Fibroblast of lung (primary cell): ENCODE results near the gene CCDC85A. TPM values are rescaled to one million over a fixed set of nuclear protein-coding genes. Genes with fewer than 3 reads are reported as not detected.

Source experiments
- DNase-seq, 2 donors: peaks; one replicate each; pipeline versions ENCODE4 v3.0.0 to v3.0.0-alpha.2; 2010; ENCODE audit warnings: low read depth in 2 of 2
- H2AFZ ChIP-seq: 2 replicates; pipeline ENCODE4 v1.5.1; 2012; ENCODE audit warnings: low read length, control low read depth, inconsistent platforms
- H3K27ac ChIP-seq: 2 replicates; pipeline ENCODE4 v1.5.1; 2011; ENCODE audit warnings: low read length, control low read depth; ENCODE audit not compliant: insufficient read depth
- H3K27me3 ChIP-seq: 2 replicates; pipeline ENCODE4 v1.5.1; 2011; ENCODE audit warnings: mild to moderate bottlenecking, low read length; ENCODE audit not compliant: control insufficient read depth, insufficient read depth
- H3K36me3 ChIP-seq: 2 replicates; pipeline ENCODE4 v1.5.1; 2011; ENCODE audit warnings: low read length; ENCODE audit not compliant: control insufficient read depth, insufficient read depth
- H3K4me1 ChIP-seq: 2 replicates; pipeline ENCODE4 v1.5.1; 2011; ENCODE audit warnings: low read length; ENCODE audit not compliant: control insufficient read depth, insufficient read depth; ENCODE audit errors: extremely low read depth
- H3K4me2 ChIP-seq: 2 replicates; pipeline ENCODE4 v1.5.1; 2011; ENCODE audit warnings: low read length, control low read depth; ENCODE audit not compliant: insufficient read depth; ENCODE audit errors: extremely low read depth
- H3K4me3 ChIP-seq, 4 experiments: fragments of 200-600 bp in 1 of 4; sonication (generic) in 1 of 4; replicated peaks in 1 of 4; 2 replicates each; pipeline ENCODE4 v1.5.1; 2011 to 2016; ENCODE audit warnings: low read length in 4 of 4, low read depth in 3 of 4, mild to moderate bottlenecking in 3 of 4, control low read depth in 2 of 4, inconsistent platforms in 1 of 4, mixed read lengths in 1 of 4; ENCODE audit not compliant: insufficient read depth in 1 of 4; ENCODE audit errors: control extremely low read depth in 1 of 4
- H3K79me2 ChIP-seq: 2 replicates; pipeline ENCODE4 v1.5.1; 2012; ENCODE audit warnings: mild to moderate bottlenecking, low read length, inconsistent platforms; ENCODE audit not compliant: control insufficient read depth, insufficient read depth
- H3K9ac ChIP-seq: 2 replicates; pipeline ENCODE4 v1.5.1; 2011; ENCODE audit warnings: mild to moderate bottlenecking, low read length, control low read depth; ENCODE audit not compliant: insufficient read depth
- H3K9me3 ChIP-seq: 2 replicates; pipeline ENCODE4 v1.5.1; 2012; ENCODE audit warnings: low read depth, low read length; ENCODE audit not compliant: control insufficient read depth, insufficient read depth
- H4K20me1 ChIP-seq: 2 replicates; pipeline ENCODE4 v1.5.1; 2011; ENCODE audit warnings: low read length; ENCODE audit not compliant: control insufficient read depth, insufficient read depth; ENCODE audit errors: extremely low read depth
- EZH2 ChIP-seq: IDR thresholded peaks from 2 replicates; pipeline ENCODE4 v1.5.1; 2012; ENCODE audit warnings: low read length, control low read depth, mild to moderate bottlenecking; ENCODE audit errors: missing control alignments
- polyA plus RNA-seq, 2 donors: library from polyadenylated mRNA; depleted of rRNA in 1 of 2; stranded (reverse) in 1 of 2; unstranded in 1 of 2; fragments of >200 nt; gene quantifications; 2 replicates each; pipeline ENCODE4 v1.2.1, GENCODE V29; 2011 to 2012; ENCODE audit warnings: missing spikeins in 1 of 2
- total RNA-seq: library from RNA; depleted of rRNA; stranded (reverse); fragments of >200 nt; gene quantifications from 2 replicates; pipeline ENCODE4 v1.2.1, GENCODE V29; 2014
- TF ChIP-seq, protein P1 (sequence below), 2 donors: IDR thresholded peaks in 1 of 2; conservative IDR thresholded peaks in 1 of 2; 1 replicate in 1 of 2; 2 replicates in 1 of 2; pipeline ENCODE4 v1.5.1; 2011 to 2012; ENCODE audit warnings: low read length in 2 of 2, control low read depth in 1 of 2, inconsistent platforms in 1 of 2, low read depth in 1 of 2, mild to moderate bottlenecking in 1 of 2

Gene CCDC85A
- total and polyA plus RNA-seq, 2 donors (not counting 1 experiment from before 2014, with no cell fraction given): 0.03 TPM; not detected in 1

DNA sequence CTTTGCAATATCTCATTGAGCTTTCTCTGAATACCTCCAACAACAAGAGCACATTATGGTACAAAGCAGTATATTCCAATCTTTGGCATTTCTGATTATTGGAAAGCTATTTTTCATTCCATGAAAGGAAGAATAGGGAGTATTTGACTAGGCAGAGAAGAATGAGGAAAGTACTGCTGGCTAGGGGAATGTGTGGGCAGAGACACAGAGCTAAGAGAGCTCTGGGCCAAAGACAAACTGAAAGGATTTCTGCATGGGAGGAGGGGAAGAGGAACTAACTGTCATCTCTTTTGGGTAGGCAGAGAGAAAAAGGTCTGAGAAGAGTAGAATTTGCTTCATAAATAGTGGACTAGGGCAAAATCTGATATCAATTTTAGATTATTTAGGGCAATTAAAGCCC, 150.8 kb downstream of the CCDC85A start:
- TF ChIP-seq, protein P1, sequence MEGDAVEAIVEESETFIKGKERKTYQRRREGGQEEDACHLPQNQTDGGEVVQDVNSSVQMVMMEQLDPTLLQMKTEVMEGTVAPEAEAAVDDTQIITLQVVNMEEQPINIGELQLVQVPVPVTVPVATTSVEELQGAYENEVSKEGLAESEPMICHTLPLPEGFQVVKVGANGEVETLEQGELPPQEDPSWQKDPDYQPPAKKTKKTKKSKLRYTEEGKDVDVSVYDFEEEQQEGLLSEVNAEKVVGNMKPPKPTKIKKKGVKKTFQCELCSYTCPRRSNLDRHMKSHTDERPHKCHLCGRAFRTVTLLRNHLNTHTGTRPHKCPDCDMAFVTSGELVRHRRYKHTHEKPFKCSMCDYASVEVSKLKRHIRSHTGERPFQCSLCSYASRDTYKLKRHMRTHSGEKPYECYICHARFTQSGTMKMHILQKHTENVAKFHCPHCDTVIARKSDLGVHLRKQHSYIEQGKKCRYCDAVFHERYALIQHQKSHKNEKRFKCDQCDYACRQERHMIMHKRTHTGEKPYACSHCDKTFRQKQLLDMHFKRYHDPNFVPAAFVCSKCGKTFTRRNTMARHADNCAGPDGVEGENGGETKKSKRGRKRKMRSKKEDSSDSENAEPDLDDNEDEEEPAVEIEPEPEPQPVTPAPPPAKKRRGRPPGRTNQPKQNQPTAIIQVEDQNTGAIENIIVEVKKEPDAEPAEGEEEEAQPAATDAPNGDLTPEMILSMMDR (conservative IDR thresholded peaks at IDR 0.05 in 1 of 2, IDR thresholded peaks at IDR 0.05 in 1 of 2; ENCODE audit: low read depth in 1 of 2, low read length in 2 of 2): no peak
- TF ChIP-seq EZH2: no peak
- peak in 1 of 2 donors; percentile 62 for DNase-seq
- H3K36me3 ChIP-seq: no peaks in the 10 kb centered on the region
- H2AFZ ChIP-seq: no peak overlapping the region
- H3K9me3 ChIP-seq: no peaks in the 10 kb centered on the region
- no peak overlapping the region for H3K4me2 ChIP-seq
- no peaks in the 10 kb centered on the region for H3K4me1 ChIP-seq
- no peak overlapping the region for H3K4me3 ChIP-seq
- H4K20me1 ChIP-seq: no peaks in the 10 kb centered on the region
- H3K79me2 ChIP-seq: no peaks in the 10 kb centered on the region
- no peak overlapping the region for H3K27ac ChIP-seq
- H3K27me3 ChIP-seq: no peaks in the 10 kb centered on the region
- no peak overlapping the region for H3K9ac ChIP-seq

GRCh38 chr2:56335101-56335500, 151.3 kb downstream of the CCDC85A start:
- Histone ChIP-seq H4K20me1 (no peaks in the 10 kb centered on the region), H3K36me3 (no peaks in the 10 kb centered on the region), H3K9me3 (no peaks in the 10 kb centered on the region), H3K79me2 (no peaks in the 10 kb centered on the region), H3K27me3 (no peaks in the 10 kb centered on the region), H2AFZ (no peak overlapping the region), H3K27ac (no peak overlapping the region), H3K4me2 (no peak overlapping the region), H3K4me1 (no peaks in the 10 kb centered on the region), H3K9ac (no peak overlapping the region), H3K4me3 (no peak overlapping the region)
- TF ChIP-seq, protein P1 (conservative IDR thresholded peaks at IDR 0.05 in 1 of 2, IDR thresholded peaks at IDR 0.05 in 1 of 2; ENCODE audit: low read depth in 1 of 2, low read length in 2 of 2): no peak
- DNase-seq: no peak

DNA sequence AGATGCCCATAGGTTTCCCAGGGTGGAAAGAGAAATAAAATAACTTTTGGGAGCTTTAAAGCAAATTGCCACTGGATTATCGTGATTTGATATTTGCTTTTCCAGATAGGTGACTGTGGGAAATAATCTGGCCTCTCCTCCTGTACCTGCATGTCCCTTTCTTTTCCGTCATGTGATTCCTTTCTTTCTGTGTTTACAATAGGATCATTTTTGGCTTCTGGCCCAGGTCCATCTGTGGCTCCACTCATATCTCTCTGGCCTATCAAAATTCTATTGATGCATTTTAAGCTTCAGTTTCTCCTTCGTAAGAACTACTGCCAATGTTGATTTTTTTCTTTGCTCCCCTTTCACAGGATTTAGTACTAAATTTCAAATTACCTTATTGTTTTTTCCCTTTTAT, 153.6 kb downstream of the CCDC85A start:
- Histone ChIP-seq H3K4me1 (no peaks in the 10 kb centered on the region), H4K20me1 (no peaks in the 10 kb centered on the region), H3K27me3 (no peaks in the 10 kb centered on the region), H3K4me2 (no peak overlapping the region), H3K27ac (no peak overlapping the region), H3K36me3 (no peaks in the 10 kb centered on the region), H3K79me2 (no peaks in the 10 kb centered on the region), H3K9ac (no peak overlapping the region), H2AFZ (no peak overlapping the region), H3K4me3 (no peak overlapping the region), H3K9me3 (no peaks in the 10 kb centered on the region)
- DNase-seq: no peak
- TF ChIP-seq EZH2: no peak
- TF ChIP-seq, protein P1 (conservative IDR thresholded peaks at IDR 0.05 in 1 of 2, IDR thresholded peaks at IDR 0.05 in 1 of 2; ENCODE audit: low read depth in 1 of 2, low read length in 2 of 2): no peak
